ENCODE data around the gene AMIGO2.

DNA sequence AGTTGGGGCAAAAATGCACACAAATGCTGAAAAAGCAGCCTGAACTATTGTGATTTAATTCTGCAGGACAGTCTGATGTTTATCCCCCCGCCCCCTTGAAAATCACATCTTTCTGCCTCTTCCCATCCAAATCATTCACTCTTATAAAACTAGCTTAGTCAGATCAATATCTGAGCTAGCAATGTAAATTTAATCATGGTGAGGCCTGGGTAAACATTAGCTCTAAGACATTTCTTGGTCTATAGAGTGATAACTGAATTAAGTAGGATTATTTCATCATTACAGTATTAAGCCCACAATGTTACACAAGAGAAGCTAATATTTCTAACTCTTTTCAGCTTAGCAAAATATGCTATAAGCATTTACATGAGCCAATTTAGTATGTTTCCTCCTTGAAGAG lies 9.4 kb downstream of the AMIGO2 start:
- TF ChIP-seq, protein P1, sequence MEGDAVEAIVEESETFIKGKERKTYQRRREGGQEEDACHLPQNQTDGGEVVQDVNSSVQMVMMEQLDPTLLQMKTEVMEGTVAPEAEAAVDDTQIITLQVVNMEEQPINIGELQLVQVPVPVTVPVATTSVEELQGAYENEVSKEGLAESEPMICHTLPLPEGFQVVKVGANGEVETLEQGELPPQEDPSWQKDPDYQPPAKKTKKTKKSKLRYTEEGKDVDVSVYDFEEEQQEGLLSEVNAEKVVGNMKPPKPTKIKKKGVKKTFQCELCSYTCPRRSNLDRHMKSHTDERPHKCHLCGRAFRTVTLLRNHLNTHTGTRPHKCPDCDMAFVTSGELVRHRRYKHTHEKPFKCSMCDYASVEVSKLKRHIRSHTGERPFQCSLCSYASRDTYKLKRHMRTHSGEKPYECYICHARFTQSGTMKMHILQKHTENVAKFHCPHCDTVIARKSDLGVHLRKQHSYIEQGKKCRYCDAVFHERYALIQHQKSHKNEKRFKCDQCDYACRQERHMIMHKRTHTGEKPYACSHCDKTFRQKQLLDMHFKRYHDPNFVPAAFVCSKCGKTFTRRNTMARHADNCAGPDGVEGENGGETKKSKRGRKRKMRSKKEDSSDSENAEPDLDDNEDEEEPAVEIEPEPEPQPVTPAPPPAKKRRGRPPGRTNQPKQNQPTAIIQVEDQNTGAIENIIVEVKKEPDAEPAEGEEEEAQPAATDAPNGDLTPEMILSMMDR (IDR thresholded peaks at IDR 0.05): no peak
- no peak for TF ChIP-seq POLR2A (IDR thresholded peaks at IDR 0.05)

Data from stomach (tissue), 4 donors.